NT2/D1 (cell line): ENCODE results near the gene IL26.

Experiments used
- SUZ12 ChIP-seq: IDR thresholded peaks from 2 replicates; pipeline ENCODE4 v1.6.1; 2011; ENCODE audit not compliant: insufficient read length, insufficient read depth; ENCODE audit errors: extremely low read depth
- YY1 ChIP-seq: IDR thresholded peaks from 2 replicates; pipeline ENCODE4 v1.6.1; 2011; ENCODE audit not compliant: insufficient read length, insufficient read depth

GRCh38 chr12:68169213-68169889, 56.3 kb downstream of the IL26 start:
- no peak for TF ChIP-seq SUZ12
- TF ChIP-seq YY1 = no peak
